Spleen (tissue), 7 donors: ENCODE measurements around the gene IRX6.

Source experiments
- CTCF ChIP-seq, 11 experiments: fragments of 200-600 bp in 7 of 11; fragments of 450-650 bp in 4 of 11; sonication (generic) in 4 of 11; IDR thresholded peaks in 8 of 11; conservative IDR thresholded peaks in 3 of 11; 1 replicate in 7 of 11; 2 replicates in 4 of 11; pipeline versions ENCODE4 v1.4.0 to v1.8.0; 2016 to 2021; ENCODE audit warnings: antibody characterized with exemption in 11 of 11, inconsistent platforms in 4 of 11, mild to moderate bottlenecking in 1 of 11
- POLR2A ChIP-seq, 3 donors: fragments of 450-650 bp; IDR thresholded peaks; one replicate each; pipeline ENCODE4 v1.5.1; 2017; ENCODE audit warnings: antibody characterized with exemption in 3 of 3, mild to moderate bottlenecking in 1 of 3
- POLR2AphosphoS5 ChIP-seq, 3 donors: sonication (generic); formaldehyde crosslinking; IDR thresholded peaks; one replicate each; pipeline ENCODE4 v1.5.1; 2017; ENCODE audit warnings: antibody characterized with exemption in 3 of 3
- donor health status: DM: no; HTN: no; CAD: no; lungs with moderate emphysema.
- donor health status: DM: no; HTN: no; CAD: no.
- donor health status: DM: no; HTN: no; CAD: no.

- TF ChIP-seq CTCF (IDR thresholded peaks at IDR 0.05 in 8 of 11, conservative IDR thresholded peaks at IDR 0.05 in 3 of 11) (no peak), POLR2AphosphoS5 (IDR thresholded peaks at IDR 0.05) (no peak), POLR2A (IDR thresholded peaks at IDR 0.05) (no peak)
Measured at GRCh38 chr16:55274391-55274790, 49.6 kb upstream of the IRX6 start.
